ENCODE results near the gene IL17RA.

Gene IL17RA, protein sequence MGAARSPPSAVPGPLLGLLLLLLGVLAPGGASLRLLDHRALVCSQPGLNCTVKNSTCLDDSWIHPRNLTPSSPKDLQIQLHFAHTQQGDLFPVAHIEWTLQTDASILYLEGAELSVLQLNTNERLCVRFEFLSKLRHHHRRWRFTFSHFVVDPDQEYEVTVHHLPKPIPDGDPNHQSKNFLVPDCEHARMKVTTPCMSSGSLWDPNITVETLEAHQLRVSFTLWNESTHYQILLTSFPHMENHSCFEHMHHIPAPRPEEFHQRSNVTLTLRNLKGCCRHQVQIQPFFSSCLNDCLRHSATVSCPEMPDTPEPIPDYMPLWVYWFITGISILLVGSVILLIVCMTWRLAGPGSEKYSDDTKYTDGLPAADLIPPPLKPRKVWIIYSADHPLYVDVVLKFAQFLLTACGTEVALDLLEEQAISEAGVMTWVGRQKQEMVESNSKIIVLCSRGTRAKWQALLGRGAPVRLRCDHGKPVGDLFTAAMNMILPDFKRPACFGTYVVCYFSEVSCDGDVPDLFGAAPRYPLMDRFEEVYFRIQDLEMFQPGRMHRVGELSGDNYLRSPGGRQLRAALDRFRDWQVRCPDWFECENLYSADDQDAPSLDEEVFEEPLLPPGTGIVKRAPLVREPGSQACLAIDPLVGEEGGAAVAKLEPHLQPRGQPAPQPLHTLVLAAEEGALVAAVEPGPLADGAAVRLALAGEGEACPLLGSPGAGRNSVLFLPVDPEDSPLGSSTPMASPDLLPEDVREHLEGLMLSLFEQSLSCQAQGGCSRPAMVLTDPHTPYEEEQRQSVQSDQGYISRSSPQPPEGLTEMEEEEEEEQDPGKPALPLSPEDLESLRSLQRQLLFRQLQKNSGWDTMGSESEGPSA

DNA sequence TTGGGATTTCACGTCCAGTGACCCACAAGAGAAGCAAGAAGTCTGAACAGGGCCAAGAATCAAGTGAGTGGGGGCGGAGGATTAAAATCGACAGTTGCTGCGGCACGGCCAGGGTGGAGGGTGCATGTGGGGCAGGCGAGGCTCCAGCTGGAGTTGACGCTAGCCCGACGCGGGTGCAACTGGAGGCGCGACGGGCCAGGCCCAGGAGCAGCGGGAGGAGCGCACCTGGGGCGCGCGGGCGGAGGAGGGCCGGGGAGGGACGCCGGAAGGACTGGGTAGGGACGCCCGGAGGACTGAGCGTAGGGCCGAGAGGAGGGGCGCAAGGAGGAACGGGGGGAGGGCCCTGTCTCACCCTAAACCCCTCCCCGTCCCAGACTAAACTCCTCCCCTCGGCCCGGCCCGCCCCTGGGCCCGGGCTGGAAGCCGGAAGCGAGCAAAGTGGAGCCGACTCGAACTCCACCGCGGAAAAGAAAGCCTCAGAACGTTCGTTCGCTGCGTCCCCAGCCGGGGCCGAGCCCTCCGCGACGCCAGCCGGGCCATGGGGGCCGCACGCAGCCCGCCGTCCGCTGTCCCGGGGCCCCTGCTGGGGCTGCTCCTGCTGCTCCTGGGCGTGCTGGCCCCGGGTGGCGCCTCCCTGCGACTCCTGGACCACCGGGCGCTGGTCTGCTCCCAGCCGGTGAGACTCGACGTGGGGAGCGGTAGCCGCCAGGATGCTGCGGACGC, at the start of gene IL17RA:
Gene IL17RA, plus strand, starts transcription at position 447 of the 723 bp plus-strand sequence. Its CDS starts 92 bp downstream, at position 539.
- peak; percentile 98 for DNase-seq (ENCODE audit: low spot score)

DNA sequence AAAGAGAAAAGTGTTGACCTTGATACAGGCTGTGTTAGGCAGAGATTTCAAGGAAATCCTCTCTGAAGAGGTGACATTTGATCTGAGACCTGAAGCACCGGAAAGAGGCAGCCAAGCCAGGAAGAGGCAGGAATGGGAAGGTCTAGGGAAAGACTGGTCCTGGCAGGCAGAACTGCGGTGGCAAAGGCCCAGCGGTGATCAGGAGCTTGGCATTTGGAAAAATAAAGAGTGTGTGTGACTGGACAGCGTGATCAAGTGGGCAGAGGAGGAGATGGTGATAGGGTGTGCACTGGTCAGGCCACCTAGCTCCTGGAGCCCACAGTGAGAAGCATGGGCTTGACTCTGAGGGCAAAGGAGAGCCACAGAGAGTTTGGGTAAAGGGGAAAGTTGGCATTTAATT, 49.6 kb upstream of the IL17RA start:
- DNase-seq (ENCODE audit: low spot score): no peak

DNA sequence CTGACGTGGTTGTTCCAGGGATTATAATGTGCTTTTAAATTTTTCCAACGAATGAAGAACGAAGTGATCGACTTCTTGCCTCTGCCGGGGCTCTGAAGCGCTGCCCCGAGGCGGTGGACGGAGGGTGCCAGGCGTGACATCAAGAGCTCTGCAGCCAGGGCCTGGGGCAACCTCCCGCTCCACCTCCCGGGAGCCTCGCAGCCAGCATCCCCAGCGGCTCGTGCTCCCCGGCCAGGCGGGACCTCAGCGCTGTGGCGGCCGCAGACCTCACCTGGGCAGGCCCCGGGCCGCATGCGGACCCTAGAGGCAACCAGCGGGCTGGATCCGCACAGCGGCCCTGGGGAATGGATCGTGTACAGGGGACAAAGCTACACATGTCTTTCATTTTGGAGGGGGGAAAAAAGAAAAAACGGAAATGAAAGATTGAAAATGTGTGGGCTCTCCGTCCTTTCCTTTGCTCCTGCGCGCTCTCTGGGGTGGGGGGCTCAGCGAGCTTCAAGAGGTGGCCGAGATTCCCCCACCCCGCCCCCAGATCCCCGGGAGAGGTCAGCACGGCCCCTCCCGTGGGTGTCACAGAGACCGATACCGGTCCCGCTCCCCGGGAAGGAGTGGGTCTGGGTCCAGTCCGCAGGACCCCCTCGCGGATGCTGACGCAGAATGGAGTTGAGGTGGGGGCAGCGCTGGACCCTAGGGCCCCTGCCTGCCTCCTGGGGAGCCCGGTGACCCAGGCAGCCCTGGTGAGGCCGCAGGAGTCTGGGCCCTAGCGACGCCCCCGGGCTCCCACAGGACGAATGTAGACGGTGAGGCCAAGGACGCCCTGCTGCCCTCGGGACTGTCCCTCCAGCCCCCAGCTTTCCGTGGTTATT, 48.6 kb upstream of the IL17RA start:
- peak; percentile 47 for DNase-seq (ENCODE audit: low spot score)

DNA sequence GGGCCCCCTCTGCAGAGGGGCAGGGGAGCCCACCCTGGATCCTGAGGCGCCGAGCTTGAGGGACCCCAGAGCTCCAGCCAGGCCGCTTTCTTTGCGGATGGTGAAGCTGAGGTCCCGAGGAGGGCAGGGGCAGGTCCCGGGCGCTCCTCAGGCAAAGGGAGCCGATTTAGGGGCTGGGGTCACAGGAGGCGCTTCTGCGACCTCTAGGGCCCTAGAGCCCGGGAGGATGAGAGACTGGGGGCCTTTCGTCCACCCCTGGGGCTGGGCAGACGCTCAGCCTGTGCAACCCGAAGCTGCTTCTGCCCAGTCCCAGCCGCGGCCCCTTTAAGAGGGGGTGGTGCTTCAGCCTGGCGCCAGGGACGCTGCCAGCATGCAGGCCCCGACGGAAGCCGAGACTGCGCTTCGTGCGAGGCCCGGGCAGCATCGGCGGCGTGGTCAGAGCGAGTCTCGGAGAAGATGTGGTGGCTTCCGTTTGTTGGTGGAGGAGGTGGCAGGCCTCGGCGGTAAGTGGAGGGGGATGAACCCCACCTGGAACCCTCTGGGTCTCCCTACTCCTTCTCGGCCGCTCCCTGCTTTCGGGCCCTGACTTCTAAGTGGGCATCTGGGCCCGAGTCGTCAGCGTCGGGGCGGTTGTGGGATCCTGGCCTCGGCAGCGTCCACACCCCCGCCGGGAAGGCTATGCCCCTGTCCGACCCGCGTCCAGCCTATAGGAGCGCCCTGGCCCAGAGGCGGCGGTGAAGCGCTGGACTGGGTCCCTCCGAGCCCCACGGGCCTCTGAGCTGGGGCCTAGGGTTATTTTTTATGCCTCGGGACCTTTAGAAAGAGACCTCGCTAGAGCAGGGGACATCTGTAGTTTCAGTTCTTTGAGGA, 47.7 kb upstream of the IL17RA start:
- DNase-seq (ENCODE audit: low spot score): peak; percentile 56

DNA sequence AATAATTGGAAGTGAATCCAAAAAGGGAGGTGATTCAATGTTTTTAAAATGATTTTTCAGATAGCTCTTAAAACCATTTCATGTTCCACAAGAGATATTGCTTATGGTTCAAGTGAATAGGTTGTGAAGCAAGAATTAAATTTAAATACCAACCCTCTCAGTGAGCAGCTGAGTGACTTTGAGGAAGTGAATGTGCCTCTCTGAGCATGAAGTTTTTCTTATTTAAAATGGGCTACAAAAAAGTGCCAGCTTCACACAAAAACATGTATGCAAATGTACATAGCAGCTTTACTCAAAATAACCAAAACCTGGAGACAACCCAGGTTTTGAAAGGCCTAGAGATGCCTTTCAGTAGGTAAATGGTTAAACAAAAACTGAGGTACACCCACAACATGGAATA, 41.3 kb upstream of the IL17RA start:
- no peak for DNase-seq (ENCODE audit: low spot score)

DNA sequence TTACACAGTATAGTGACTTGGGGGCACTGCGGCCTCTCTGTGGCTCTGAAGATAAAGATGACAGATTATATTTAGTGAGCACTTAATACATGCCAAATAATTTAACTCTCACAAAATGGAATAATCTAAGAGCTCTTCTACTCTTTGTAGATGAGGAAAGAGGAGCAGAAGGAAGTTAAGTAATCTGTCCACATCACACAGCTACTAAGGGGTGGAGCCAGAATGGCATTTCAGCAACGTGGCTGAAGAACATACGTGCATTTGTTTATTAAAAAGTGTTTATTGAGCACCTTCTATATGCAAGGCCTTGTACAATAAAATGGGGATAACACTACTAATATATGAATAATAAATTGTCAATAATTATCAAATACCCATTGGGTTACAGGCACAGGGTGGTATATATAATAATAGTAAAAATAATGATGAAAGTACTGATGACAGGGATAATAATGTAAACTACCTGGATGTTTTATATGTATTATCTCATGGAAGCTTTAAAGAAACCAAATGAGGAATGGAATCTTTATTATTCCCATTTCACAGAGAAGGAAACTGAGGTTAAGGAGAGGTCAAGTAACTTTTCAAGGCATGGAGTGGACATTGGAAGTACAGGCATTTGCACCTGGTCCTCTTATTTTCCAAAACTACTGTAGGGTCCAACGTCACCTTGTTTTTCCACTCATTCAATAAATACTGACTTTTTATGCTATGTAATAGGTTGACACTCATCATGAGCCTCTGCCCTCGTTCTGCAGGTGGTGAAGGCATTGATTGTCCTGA, 38.0 kb upstream of the IL17RA start:
- no peak for DNase-seq (ENCODE audit: low spot score)

DNA sequence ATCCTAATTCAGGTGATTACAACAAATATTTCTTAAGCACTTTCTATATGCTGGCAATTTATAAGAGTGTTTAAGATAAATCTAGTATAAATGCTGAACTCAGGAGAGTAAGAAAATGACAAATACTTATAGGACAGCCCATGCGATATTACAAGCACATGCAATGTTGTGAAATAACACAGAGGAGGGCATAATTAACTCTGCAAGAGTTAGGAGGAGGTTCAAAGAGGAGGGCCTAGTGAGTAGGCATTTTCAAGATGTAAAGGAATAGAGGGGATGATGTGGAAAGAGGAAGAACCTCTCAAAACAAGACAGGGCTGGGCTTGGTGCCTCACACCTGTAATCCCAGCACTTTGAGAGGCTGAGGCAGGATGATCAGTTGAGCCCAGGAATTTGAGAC, 37.1 kb upstream of the IL17RA start:
- no peak for DNase-seq (ENCODE audit: low spot score)

DNA sequence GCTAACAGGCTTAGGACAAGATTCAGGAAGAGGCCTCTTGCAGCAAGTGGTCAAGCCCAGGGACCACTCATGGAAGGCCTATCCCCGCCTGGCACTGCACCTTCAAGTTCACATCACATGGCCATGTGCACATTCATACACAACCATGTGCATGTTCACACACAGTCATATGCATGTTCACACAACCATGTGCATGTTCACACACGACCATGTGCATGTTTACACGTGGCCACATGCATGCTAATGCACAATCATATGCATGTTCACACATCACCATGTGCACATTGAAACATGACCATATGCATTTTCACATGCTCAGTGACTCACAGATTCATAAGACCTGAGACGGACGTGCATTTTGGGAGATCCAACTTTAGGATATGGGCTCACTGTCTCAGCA, 28.7 kb upstream of the IL17RA start:
- DNase-seq (ENCODE audit: low spot score): no peak

DNA sequence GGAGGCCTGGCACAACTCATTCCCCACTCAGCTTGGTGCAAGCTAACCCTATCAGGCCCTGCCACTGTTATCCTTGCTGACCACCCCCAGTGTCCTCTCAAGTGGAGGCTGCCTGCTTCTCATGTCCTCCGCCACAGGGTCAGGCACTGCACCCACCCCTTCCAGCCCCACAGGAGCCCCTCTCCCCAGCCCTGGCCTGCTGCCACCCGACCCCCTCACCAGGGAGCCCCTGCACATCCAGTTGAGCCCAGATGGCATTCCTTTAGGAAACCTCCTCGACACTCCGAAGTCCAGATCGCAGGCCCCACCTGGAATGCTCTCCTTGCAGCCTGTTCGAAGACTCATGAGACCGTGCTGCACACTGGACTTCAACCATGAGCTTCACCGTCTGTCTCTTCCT, 28.0 kb upstream of the IL17RA start:
- DNase-seq (ENCODE audit: low spot score): no peak

DNA sequence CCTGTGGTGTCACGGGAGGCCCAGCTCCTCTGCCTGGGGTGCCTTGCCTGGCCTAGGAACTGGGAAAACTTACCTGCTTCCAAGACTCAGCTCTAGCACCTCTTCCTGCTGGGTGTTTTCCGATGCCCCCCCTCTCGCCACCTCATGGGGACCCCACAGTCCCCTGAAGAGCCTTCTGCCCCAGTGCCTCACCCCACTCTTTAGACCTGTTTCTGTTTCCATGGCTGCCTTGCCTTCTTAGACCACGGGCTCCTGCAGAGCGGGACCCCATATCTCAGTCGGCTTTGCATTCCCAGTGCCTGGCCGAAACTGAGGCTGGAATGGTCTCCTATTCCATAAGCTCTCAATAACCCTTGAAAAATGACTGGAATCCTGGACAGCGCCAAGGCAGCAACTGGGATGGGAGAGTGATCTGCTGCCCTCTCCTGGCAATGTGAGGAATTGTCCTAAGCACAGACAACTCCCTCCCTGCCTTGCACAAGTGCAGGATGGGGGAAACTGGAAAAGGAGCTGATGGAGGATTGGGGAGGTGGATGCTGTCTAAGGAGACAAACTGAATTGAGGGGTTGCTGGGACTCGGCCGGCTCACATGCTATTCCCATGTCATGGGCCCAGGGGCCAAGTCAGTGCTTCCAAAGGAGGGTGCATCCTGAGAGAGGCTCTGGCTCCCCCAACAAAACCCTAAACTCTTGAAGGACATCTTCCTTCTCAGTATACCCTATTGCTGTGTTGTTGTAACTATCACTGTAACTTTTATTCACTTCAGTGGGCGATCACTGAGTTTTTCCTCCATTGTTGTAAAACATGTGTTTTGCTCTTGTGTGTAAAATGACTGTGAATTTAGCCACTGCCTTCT, 26.6 kb upstream of the IL17RA start:
- DNase-seq (ENCODE audit: low spot score): peak; percentile 91

DNA sequence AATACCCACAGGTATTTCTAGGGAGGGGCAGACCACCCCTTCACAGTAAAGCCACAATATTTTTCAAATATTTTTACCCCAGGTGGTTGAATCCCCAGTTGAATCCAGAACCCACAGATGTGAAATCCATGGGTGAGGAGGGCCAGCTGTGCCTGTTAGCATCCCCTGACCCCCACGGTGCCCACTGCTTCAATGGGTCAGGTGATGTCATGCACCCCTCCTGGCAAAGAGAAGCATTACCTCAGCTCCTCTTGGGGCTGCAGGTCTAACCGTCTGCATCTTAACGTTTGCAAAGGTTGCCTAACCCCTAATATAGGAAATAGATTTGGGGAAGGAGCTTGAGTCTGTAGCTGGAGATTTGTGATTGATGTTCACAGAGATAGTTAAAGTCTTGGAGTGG, 24.7 kb upstream of the IL17RA start:
- no peak for DNase-seq (ENCODE audit: low spot score)

DNA sequence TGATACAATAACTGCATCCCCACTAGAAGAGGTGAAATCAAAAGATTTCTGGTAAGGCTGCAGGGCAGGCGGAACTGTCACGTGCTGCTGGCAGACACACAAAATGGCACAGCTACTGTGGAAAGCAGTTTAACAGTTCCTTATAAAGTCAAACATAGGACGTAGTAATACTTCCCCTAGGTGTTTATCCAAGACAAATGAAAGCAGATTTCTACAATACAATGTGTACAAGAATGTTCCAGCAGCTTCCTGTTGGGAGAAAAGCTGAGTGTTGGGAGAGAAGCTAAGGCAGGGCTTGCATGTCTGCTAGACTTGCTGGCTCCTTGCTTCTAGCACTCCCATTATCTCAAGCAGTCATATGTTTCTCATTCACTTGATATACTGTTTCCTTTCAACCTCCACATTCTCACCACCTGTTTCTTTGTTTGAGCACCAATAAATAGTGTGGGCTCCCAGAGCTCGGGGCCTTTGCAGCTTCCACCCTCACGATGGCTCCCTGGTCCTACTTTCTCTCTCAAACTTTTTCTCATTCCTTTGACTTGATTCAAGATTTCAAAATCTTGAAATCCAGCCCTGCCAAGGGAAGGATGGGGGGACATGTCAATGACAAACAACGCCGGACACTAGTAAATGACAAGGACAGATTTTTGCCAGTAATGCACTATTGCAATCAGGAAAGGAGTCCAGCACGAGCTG, 21.2 kb upstream of the IL17RA start:
- DNase-seq (ENCODE audit: low spot score): no peak

DNA sequence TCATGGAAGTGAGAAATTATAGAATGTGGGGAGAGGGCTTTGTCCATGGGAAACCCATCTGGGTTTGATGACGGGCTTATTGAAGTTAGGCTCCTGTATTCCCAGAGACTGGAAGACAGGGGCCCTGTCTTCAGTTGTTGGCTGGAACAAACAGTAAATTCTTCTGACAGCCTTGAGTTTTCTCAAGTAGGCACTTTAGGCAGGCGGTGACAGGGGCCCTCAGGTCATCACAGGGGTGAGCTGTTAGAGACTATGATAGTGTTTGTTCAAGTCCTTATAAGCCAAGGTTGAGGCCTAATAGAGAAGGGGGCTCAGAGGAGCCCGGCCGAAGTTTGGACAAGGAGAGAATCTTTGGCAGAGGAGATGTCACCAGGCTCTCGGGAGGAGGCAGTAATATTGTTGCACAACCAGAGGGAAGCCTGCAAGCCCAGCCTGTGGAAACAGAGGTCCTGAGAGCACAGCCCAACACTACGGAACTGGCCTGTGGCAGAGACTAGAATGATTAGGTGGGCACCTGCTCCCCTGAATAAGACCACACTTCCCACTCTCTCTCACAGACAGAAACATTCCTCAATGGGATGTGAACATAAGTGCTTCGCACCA, 20.2 kb upstream of the IL17RA start:
- no peak for DNase-seq (ENCODE audit: low spot score)

DNA sequence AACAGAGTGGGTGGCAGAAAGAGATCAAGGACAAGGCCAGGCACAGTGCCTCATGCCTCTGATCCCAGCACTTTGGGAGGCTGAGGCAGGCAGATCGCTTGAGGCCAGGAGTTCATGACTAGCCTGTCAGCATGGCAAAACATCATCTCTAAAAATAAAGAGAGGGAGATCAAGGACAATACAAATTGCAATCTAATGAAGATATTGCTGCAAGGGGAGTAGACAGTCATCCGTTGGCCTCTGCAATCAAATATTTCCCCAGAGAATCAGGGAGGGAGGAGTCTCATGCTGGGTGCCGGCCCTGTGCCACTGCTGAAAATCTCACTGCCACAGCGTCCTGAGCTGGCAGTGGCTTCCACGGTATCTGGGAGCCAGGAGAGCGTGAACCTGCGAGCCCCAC, 19.4 kb upstream of the IL17RA start:
- DNase-seq (ENCODE audit: low spot score): no peak

DNA sequence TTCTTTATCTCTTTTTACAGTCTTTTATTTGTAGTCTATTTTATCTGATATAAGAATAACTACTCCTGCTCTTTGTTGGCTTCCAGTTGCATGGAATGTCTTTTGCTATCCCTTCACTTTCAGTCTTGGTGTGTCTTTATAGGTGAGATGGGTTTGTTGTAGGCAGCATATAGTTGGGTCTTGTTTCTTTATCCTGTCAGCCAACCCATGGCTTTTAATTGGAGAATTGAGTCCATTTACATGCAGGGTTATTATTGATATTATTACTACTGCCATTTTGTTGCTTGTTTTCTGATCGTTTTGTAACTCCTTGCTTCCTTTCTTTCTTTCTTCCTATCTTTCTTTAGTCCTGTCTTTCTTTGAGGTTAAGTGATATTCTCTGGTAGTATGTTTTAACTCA, 11.9 kb upstream of the IL17RA start:
- DNase-seq (ENCODE audit: low spot score): no peak

DNA sequence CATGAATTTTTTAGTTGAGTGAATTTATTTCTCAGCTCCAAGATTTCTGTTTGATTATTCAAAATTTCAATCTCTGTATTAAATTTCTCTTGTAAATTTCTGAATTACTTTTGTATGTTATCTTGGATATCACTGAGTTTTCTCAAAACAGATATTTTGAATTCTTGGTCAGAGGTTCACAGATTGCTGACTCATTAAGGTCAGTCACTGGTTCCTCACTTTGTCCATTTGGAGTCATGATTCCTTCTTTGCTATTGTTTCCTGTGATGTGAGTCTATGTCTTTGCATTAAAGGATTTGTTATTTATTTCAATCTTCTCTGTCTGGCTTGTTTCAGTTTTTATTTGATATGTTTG, 10.2 kb upstream of the IL17RA start:
- DNase-seq (ENCODE audit: low spot score): peak; percentile 26

DNA sequence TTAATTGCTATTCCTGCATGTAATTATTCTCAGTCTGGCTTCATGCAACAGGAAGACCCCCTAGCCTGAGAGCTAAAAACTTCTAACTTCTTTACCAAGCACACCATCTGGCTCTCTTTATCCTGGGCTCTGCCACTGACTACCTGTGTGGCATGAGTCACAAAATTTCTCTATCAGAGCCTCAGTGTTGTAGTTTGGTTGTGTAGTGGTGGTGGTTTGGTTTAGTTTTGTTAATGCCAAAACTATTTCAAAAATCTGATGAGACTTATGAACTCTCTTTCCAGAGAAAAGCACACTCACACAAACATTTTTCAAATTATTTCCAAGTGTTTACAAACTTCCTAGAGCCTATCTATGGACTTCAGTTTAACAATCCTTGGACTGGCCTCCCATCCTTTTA, 7.5 kb upstream of the IL17RA start:
- DNase-seq (ENCODE audit: low spot score): peak; percentile 68

DNA sequence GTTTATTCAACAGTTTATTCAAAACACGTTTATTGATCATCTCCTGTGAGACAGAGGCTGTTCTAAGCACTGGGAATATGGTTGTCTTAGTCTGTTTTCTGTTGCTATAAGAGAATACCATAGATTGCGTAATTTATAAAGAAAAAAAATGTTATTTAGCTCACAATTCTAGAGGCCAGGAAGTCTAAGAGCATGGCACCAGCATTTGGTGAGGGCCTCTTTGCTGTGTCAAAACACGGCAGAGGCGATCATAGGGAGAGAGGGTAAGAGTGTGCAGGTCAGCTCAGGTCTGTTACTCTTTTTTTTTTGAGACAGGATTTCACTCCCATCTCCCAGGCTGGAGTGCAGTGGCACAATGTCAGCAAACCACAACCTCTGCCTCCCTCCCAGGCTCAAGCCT, 5.2 kb upstream of the IL17RA start:
- DNase-seq (ENCODE audit: low spot score): no peak

All from GM03348 (cell line).